ENCODE data around the gene VPS37D.
"Not testable (repeated sequence)": the region's sequence is repeated elsewhere in the genome, so short reads cannot be mapped to it uniquely, and the experiment has no call there.

VPS37D gene

GRCh38 chr7:73650524-73650923 lies 17.1 kb upstream of the VPS37D start (continued):
- no peak for TF ChIP-seq TCF4 (CRISPR knock-in tag; IDR thresholded peaks at IDR 0.05; ENCODE audit: borderline replicate concordance)

- no peak for ATAC-seq
- TF ChIP-seq ZNF70 (CRISPR knock-in tag; IDR thresholded peaks at IDR 0.05), result no peak
- no peak for TF ChIP-seq PPARA (CRISPR knock-in tag; IDR thresholded peaks at IDR 0.05; ENCODE audit: borderline replicate concordance)
- no peak for TF ChIP-seq ZNF8 (CRISPR knock-in tag; IDR thresholded peaks at IDR 0.05)
- no peak for TF ChIP-seq ZFP3 (CRISPR knock-in tag; IDR thresholded peaks at IDR 0.05)
- no peak for TF ChIP-seq CSRNP3 (CRISPR knock-in tag; IDR thresholded peaks at IDR 0.05)
- TF ChIP-seq PATZ1 (CRISPR knock-in tag; IDR thresholded peaks at IDR 0.05; ENCODE audit: borderline replicate concordance), result no peak
- TF ChIP-seq SNAI2 (CRISPR knock-in tag; IDR thresholded peaks at IDR 0.05), result no peak
- no peak for TF ChIP-seq CREB5 (CRISPR knock-in tag; IDR thresholded peaks at IDR 0.05; ENCODE audit: low read depth)
- no peak for TF ChIP-seq ZNF565 (CRISPR knock-in tag; conservative IDR thresholded peaks at IDR 0.05; ENCODE audit: low read depth)
- no peak for TF ChIP-seq ZFP30 (CRISPR knock-in tag; IDR thresholded peaks at IDR 0.05)
Measured at GRCh38 chr7:73652541-73652949, 15.1 kb upstream of the VPS37D start.

- not testable (repeated sequence) for ATAC-seq
Measured at GRCh38 chr7:73655309-73655708, 12.3 kb upstream of the VPS37D start.

- no peak for ATAC-seq
- TF ChIP-seq ARNTL (CRISPR knock-in tag; IDR thresholded peaks at IDR 0.05; ENCODE audit: borderline replicate concordance, low read depth) (no peak), CSRNP3 (CRISPR knock-in tag; IDR thresholded peaks at IDR 0.05) (no peak)
Measured at GRCh38 chr7:73659983-73660382, 7.6 kb upstream of the VPS37D start.

- ATAC-seq, result not testable (repeated sequence)
Measured at GRCh38 chr7:73660594-73660993, 7.0 kb upstream of the VPS37D start.

GRCh38 chr7:73663033-73663432 lies 4.6 kb upstream of the VPS37D start:
- TF ChIP-seq ESRRG (CRISPR knock-in tag; IDR thresholded peaks at IDR 0.05) (no peak), GLIS3 (CRISPR knock-in tag; IDR thresholded peaks at IDR 0.05) (no peak), ZFP3 (CRISPR knock-in tag; IDR thresholded peaks at IDR 0.05) (no peak), PATZ1 (CRISPR knock-in tag; IDR thresholded peaks at IDR 0.05; ENCODE audit: borderline replicate concordance) (no peak)

More at GRCh38 chr7:73663033-73663432, 4.6 kb upstream of the VPS37D start:
- no peak for ATAC-seq

Data from SK-N-SH treated with all-trans-retinoic acid at 6 μM for 48 hours (cell line).